ENCODE results near the gene HNRNPD. TPM values are rescaled to one million over a fixed set of nuclear protein-coding genes. Genes with fewer than 3 reads are reported as not detected.

HNRNPD gene
- total and polyA plus RNA-seq, 2 experiments from 2014 or later: 175 to 348 TPM

DNA sequence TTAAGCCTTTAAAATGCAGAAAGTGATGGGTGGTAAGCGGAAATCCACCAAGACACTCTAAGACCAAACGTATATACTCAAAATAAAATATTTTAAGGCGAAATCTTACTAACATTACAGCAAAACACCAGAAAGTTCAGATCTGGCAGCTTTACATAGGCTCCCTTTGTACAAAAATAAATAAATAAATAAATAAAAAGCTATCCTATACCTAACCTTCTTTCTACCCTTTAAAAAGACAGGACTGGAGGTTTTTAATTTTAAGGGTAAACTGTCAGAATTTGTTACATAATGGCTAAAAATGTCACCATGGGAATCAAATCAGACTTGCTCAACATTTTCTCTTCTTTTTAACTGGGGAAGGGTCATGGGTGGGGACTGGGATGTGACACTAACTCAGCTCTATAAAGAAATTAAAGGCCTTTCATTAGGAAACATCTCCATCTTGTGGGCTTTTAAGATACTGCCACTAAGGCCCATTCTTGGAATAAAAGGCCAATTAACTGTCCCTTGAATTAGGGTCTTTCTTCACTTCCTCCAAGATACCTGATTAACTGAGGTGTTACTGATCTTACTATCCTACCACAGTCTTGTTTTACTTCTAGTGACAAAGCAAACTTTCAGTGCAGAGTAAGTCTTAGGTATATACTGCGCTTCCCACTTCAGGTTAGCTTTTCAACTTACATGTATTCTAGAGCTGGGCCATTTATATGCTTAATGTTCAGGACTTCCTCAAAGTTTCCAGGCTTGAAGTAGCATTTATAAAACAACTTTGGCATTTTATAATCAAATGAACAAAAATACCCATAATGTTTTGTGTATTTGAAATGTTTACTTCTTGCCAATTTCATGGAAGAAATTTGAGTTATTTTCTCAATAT is 13.3 kb downstream of the HNRNPD start:
- DNase-seq (ENCODE audit: low read depth in 1 of 2, low spot score in 1 of 2): peak; percentile 38 to 57
- H3K27ac ChIP-seq: peak overlapping the region; percentile 87
- peaks cover 31% of the 10 kb centered on the region for H3K36me3 ChIP-seq
- H3K27me3 ChIP-seq: no peaks in the 10 kb centered on the region
- peaks cover 45% of the 10 kb centered on the region for H3K4me1 ChIP-seq (ENCODE audit: low read depth)
- H3K9me3 ChIP-seq (ENCODE audit: low read depth): no peaks in the 10 kb centered on the region
- TF ChIP-seq, protein P1, sequence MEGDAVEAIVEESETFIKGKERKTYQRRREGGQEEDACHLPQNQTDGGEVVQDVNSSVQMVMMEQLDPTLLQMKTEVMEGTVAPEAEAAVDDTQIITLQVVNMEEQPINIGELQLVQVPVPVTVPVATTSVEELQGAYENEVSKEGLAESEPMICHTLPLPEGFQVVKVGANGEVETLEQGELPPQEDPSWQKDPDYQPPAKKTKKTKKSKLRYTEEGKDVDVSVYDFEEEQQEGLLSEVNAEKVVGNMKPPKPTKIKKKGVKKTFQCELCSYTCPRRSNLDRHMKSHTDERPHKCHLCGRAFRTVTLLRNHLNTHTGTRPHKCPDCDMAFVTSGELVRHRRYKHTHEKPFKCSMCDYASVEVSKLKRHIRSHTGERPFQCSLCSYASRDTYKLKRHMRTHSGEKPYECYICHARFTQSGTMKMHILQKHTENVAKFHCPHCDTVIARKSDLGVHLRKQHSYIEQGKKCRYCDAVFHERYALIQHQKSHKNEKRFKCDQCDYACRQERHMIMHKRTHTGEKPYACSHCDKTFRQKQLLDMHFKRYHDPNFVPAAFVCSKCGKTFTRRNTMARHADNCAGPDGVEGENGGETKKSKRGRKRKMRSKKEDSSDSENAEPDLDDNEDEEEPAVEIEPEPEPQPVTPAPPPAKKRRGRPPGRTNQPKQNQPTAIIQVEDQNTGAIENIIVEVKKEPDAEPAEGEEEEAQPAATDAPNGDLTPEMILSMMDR (IDR thresholded peaks at IDR 0.05; ENCODE audit: low read depth, low read length): peak; percentile 67
- no peak overlapping the region for H3K4me3 ChIP-seq

DNA sequence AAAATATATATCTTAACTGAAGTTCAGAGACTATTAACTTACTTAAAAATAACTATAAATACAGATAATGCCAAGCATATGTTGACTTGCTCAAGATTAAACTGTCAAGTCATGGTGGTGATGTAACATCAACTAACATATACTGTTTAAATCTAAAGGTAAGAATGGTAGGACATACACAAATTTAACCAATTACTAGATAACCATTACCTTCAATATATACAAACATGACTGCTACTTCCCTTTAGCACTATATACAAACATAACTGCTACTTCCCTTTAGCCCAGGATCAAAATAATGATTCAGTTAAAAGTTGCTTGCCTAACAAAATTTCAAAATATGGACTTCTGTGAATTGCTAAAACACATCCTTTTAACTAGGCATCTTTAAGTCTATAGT is 14.9 kb downstream of the HNRNPD start:
- TF ChIP-seq, protein P1 (IDR thresholded peaks at IDR 0.05; ENCODE audit: low read depth, low read length): no peak
- H3K4me1 ChIP-seq (ENCODE audit: low read depth): peaks cover 38% of the 10 kb centered on the region
- no peaks in the 10 kb centered on the region for H3K9me3 ChIP-seq (ENCODE audit: low read depth)
- no peaks in the 10 kb centered on the region for H3K27me3 ChIP-seq
- peaks cover 48% of the 10 kb centered on the region for H3K36me3 ChIP-seq
- no peak for DNase-seq (ENCODE audit: low read depth in 1 of 2, low spot score in 1 of 2)
- H3K4me3 ChIP-seq: no peak overlapping the region
- H3K27ac ChIP-seq: peak overlapping the region; percentile 87

DNA sequence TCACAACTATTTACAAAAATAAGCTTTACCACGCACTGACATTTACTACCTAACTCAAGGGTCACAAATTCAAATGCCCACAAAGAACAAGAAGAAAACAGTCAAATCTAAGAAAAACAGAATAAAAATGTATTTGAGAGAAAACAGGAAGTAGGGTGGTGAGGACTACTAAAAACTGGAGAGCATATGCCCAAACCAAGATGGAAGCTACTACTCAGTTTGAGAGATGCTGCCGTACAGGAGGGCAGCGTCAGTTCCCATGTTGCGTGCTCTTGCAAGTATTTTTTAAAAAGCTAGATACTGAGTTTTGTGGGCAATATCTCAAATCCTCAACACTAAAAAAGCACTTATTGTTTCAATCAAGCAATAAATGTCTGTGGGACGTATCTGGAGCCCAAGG is 16.2 kb downstream of the HNRNPD start:
- peaks cover 38% of the 10 kb centered on the region for H3K4me1 ChIP-seq (ENCODE audit: low read depth)
- no peak overlapping the region for H3K27ac ChIP-seq
- no peak for DNase-seq (ENCODE audit: low read depth in 1 of 2, low spot score in 1 of 2)
- H3K27me3 ChIP-seq: no peaks in the 10 kb centered on the region
- H3K9me3 ChIP-seq (ENCODE audit: low read depth): no peaks in the 10 kb centered on the region
- H3K36me3 ChIP-seq: peaks cover 59% of the 10 kb centered on the region
- TF ChIP-seq, protein P1 (IDR thresholded peaks at IDR 0.05; ENCODE audit: low read depth, low read length): no peak
- H3K4me3 ChIP-seq: no peak overlapping the region

DNA sequence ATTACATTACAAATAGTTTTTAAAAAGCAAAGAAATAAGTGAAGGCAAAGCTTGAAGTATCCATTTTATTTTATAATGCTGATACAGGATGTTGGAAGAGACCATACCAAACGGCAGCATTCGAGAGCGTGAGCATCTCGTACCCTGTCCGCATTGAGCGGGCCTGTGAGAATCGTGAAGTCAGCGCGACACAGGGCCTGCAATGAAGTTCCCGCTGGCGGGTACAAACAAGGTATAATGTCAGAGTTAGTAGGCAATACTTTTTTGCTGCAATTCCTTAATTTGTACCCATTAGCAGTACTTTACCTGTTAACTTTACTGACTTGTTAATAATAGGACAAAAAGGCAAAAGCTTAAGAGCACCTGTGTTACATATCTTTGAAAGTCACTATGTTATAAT is 19.0 kb downstream of the HNRNPD start:
- no peaks in the 10 kb centered on the region for H3K27me3 ChIP-seq
- no peaks in the 10 kb centered on the region for H3K9me3 ChIP-seq (ENCODE audit: low read depth)
- peaks cover 14% of the 10 kb centered on the region for H3K4me1 ChIP-seq (ENCODE audit: low read depth)
- no peak for DNase-seq (ENCODE audit: low read depth in 1 of 2, low spot score in 1 of 2)
- H3K27ac ChIP-seq: no peak overlapping the region
- TF ChIP-seq, protein P1 (IDR thresholded peaks at IDR 0.05; ENCODE audit: low read depth, low read length): no peak
- peaks cover 80% of the 10 kb centered on the region for H3K36me3 ChIP-seq
- H3K4me3 ChIP-seq: no peak overlapping the region

DNA sequence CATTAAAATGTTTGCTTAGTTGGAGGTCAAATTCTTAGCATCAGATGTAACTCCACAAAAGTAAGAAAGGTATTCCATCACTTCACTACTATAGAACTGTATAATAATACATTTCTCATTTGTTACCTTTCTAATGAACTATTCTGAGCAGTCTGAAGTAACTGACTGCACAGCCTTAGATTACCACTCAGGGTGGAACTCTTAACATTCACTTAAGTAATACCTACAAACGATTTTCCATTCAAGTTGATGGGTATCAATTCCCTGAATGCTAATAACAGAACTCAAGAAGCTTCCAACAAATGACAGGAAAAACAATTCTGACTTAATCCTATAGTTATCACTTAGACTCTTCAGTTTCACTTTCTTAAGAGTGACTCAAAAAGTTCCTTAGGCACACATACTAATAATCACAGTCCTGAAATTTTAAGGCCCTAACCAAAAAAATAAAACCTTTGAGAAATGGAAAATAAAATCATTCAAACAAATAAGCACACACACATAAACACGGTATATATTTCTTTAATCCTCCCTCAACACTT is 20.9 kb downstream of the HNRNPD start:
- H3K4me3 ChIP-seq: no peak overlapping the region
- peak overlapping the region; percentile 35 for H3K27ac ChIP-seq
- no peak for DNase-seq (ENCODE audit: low read depth in 1 of 2, low spot score in 1 of 2)
- no peaks in the 10 kb centered on the region for H3K4me1 ChIP-seq (ENCODE audit: low read depth)
- no peaks in the 10 kb centered on the region for H3K27me3 ChIP-seq
- H3K9me3 ChIP-seq (ENCODE audit: low read depth): no peaks in the 10 kb centered on the region
- TF ChIP-seq, protein P1 (IDR thresholded peaks at IDR 0.05; ENCODE audit: low read depth, low read length): no peak
- H3K36me3 ChIP-seq: peaks cover 70% of the 10 kb centered on the region
